Fibroblast of lung (primary cell): Measurements from ENCODE around the gene ZFPM1. TPM values are rescaled to one million over a fixed set of nuclear protein-coding genes. Genes with fewer than 3 reads are reported as not detected.

Experiments
- DNase-seq, 2 donors: peaks; one replicate each; pipeline versions ENCODE4 v3.0.0 to v3.0.0-alpha.2; 2010; ENCODE audit warnings: low read depth in 2 of 2
- H2AFZ ChIP-seq: 2 replicates; pipeline ENCODE4 v1.5.1; 2012; ENCODE audit warnings: low read length, control low read depth, inconsistent platforms
- H3K27ac ChIP-seq: 2 replicates; pipeline ENCODE4 v1.5.1; 2011; ENCODE audit warnings: low read length, control low read depth; ENCODE audit not compliant: insufficient read depth
- H3K27me3 ChIP-seq: 2 replicates; pipeline ENCODE4 v1.5.1; 2011; ENCODE audit warnings: mild to moderate bottlenecking, low read length; ENCODE audit not compliant: control insufficient read depth, insufficient read depth
- H3K36me3 ChIP-seq: 2 replicates; pipeline ENCODE4 v1.5.1; 2011; ENCODE audit warnings: low read length; ENCODE audit not compliant: control insufficient read depth, insufficient read depth
- H3K4me1 ChIP-seq: 2 replicates; pipeline ENCODE4 v1.5.1; 2011; ENCODE audit warnings: low read length; ENCODE audit not compliant: control insufficient read depth, insufficient read depth; ENCODE audit errors: extremely low read depth
- H3K4me2 ChIP-seq: 2 replicates; pipeline ENCODE4 v1.5.1; 2011; ENCODE audit warnings: low read length, control low read depth; ENCODE audit not compliant: insufficient read depth; ENCODE audit errors: extremely low read depth
- H3K4me3 ChIP-seq, 4 experiments: fragments of 200-600 bp in 1 of 4; sonication (generic) in 1 of 4; replicated peaks in 1 of 4; 2 replicates each; pipeline ENCODE4 v1.5.1; 2011 to 2016; ENCODE audit warnings: low read length in 4 of 4, low read depth in 3 of 4, mild to moderate bottlenecking in 3 of 4, control low read depth in 2 of 4, inconsistent platforms in 1 of 4, mixed read lengths in 1 of 4; ENCODE audit not compliant: insufficient read depth in 1 of 4; ENCODE audit errors: control extremely low read depth in 1 of 4
- H3K79me2 ChIP-seq: 2 replicates; pipeline ENCODE4 v1.5.1; 2012; ENCODE audit warnings: mild to moderate bottlenecking, low read length, inconsistent platforms; ENCODE audit not compliant: control insufficient read depth, insufficient read depth
- H3K9ac ChIP-seq: 2 replicates; pipeline ENCODE4 v1.5.1; 2011; ENCODE audit warnings: mild to moderate bottlenecking, low read length, control low read depth; ENCODE audit not compliant: insufficient read depth
- H3K9me3 ChIP-seq: 2 replicates; pipeline ENCODE4 v1.5.1; 2012; ENCODE audit warnings: low read depth, low read length; ENCODE audit not compliant: control insufficient read depth, insufficient read depth
- H4K20me1 ChIP-seq: 2 replicates; pipeline ENCODE4 v1.5.1; 2011; ENCODE audit warnings: low read length; ENCODE audit not compliant: control insufficient read depth, insufficient read depth; ENCODE audit errors: extremely low read depth
- CTCF ChIP-seq, 2 donors: IDR thresholded peaks in 1 of 2; conservative IDR thresholded peaks in 1 of 2; 1 replicate in 1 of 2; 2 replicates in 1 of 2; pipeline ENCODE4 v1.5.1; 2011 to 2012; ENCODE audit warnings: low read length in 2 of 2, control low read depth in 1 of 2, inconsistent platforms in 1 of 2, low read depth in 1 of 2, mild to moderate bottlenecking in 1 of 2
- EZH2 ChIP-seq: IDR thresholded peaks from 2 replicates; pipeline ENCODE4 v1.5.1; 2012; ENCODE audit warnings: low read length, control low read depth, mild to moderate bottlenecking; ENCODE audit errors: missing control alignments
- polyA plus RNA-seq, 2 donors: library from polyadenylated mRNA; depleted of rRNA in 1 of 2; stranded (reverse) in 1 of 2; unstranded in 1 of 2; fragments of >200 nt; gene quantifications; 2 replicates each; pipeline ENCODE4 v1.2.1, GENCODE V29; 2011 to 2012; ENCODE audit warnings: missing spikeins in 1 of 2
- total RNA-seq: library from RNA; depleted of rRNA; stranded (reverse); fragments of >200 nt; gene quantifications from 2 replicates; pipeline ENCODE4 v1.2.1, GENCODE V29; 2014

Gene ZFPM1
- total and polyA plus RNA-seq, 2 donors (not counting 1 experiment from before 2014, with no cell fraction given) = 0.27 to 1.7 TPM

GRCh38 chr16:88418869-88419268 is 34.2 kb upstream of the ZFPM1 start:
- Histone ChIP-seq H2AFZ (no peak overlapping the region), H3K27ac (no peak overlapping the region), H3K4me3 (no peak overlapping the region), H3K36me3 (no peaks in the 10 kb centered on the region), H3K9me3 (no peaks in the 10 kb centered on the region), H3K79me2 (no peaks in the 10 kb centered on the region), H3K4me1 (no peaks in the 10 kb centered on the region), H3K4me2 (no peak overlapping the region), H3K9ac (no peak overlapping the region), H3K27me3 (no peaks in the 10 kb centered on the region), H4K20me1 (no peaks in the 10 kb centered on the region)
- DNase-seq = no peak
- TF ChIP-seq EZH2 = no peak
- no peak for TF ChIP-seq CTCF (conservative IDR thresholded peaks at IDR 0.05 in 1 of 2, IDR thresholded peaks at IDR 0.05 in 1 of 2; ENCODE audit: low read depth in 1 of 2, low read length in 2 of 2)

GRCh38 chr16:88419790-88420189 is 33.3 kb upstream of the ZFPM1 start:
- Histone ChIP-seq H3K9ac (no peak overlapping the region), H3K4me2 (no peak overlapping the region), H2AFZ (no peak overlapping the region), H3K36me3 (no peaks in the 10 kb centered on the region), H3K4me3 (no peak overlapping the region), H3K9me3 (no peaks in the 10 kb centered on the region), H4K20me1 (no peaks in the 10 kb centered on the region), H3K4me1 (no peaks in the 10 kb centered on the region), H3K27ac (no peak overlapping the region), H3K27me3 (no peaks in the 10 kb centered on the region), H3K79me2 (no peaks in the 10 kb centered on the region)
- no peak for DNase-seq
- TF ChIP-seq EZH2 (no peak), CTCF (conservative IDR thresholded peaks at IDR 0.05 in 1 of 2, IDR thresholded peaks at IDR 0.05 in 1 of 2; ENCODE audit: low read depth in 1 of 2, low read length in 2 of 2) (no peak)

GRCh38 chr16:88420496-88420895 is 32.6 kb upstream of the ZFPM1 start:
- Histone ChIP-seq H2AFZ (no peak overlapping the region), H3K4me3 (no peak overlapping the region), H3K27ac (no peak overlapping the region), H3K27me3 (no peaks in the 10 kb centered on the region), H3K4me2 (no peak overlapping the region), H3K4me1 (no peaks in the 10 kb centered on the region), H3K9ac (no peak overlapping the region), H4K20me1 (no peaks in the 10 kb centered on the region), H3K79me2 (no peaks in the 10 kb centered on the region), H3K9me3 (no peaks in the 10 kb centered on the region), H3K36me3 (no peaks in the 10 kb centered on the region)
- DNase-seq = no peak
- no peak for TF ChIP-seq CTCF (conservative IDR thresholded peaks at IDR 0.05 in 1 of 2, IDR thresholded peaks at IDR 0.05 in 1 of 2; ENCODE audit: low read depth in 1 of 2, low read length in 2 of 2)
